ENCODE results near the gene STRN4.

Gene STRN4

GRCh38 chr19:46742926-46743480, 3.2 kb downstream of the STRN4 start:
- peak; percentile 76 for DNase-seq

- DNase-seq: no peak
Observed at GRCh38 chr19:46741447-46741846, 4.8 kb downstream of the STRN4 start.

DNA sequence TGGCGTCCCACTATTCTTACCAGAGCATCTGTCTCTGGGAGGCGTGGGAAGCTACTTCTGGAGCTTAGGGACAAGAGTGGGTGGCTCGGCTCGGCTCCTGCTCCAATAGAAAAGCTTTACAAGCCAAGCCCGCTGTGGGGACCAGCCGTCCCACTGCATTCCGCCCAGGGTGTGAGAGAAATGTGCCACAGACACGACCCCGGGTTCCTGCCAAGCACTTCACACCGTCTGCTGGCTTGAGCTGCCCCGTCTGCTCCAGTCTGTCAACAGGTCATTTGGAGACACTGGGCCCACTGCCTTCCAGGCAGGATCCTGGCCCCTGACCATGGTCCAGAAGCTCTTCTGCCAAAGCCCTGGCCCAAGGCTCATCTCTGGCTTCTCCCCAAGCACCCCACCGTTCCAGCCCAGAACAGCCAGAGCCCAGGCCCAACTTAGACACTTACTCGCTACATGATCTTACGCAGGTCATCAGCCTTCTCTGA, 6.9 kb downstream of the STRN4 start:
- no peak for DNase-seq

DNA sequence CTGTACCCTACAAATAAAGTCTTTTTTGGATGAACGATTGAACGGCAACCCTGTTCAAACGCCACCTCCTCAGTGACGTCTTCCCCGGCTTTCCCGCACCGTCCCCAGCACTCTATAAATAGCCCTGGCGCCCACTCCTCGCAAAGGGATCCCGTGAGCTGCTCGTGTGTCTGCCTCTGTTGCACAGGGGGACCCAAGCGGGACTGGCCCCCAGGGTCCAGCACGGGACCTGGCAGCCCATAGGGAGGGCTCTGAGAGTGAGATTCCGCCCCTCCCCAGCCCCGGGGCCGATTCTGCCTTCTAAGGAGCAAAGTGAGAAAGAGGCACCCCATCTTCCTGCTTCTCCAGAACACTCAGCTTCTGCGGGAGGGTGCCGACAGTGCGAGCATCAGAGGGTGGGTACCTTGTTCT, 8.5 kb downstream of the STRN4 start:
- DNase-seq: no peak

DNA sequence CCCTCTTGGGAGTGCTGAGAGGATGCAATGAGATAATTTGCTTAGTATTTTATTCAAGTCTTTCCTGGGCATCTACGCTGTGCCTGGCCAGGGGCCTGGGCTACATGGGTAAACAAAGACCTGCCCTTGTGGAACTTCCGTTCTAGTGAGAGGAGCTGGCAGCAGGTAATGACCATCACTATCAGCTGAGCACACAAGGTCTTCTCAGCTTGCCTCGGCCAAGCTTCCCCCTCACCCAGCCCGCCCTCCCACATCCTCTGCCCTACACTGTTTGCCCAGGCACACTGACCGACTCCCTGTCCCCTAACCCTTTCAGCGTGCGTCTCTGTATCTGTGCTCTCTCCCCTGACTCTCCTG, 9.0 kb downstream of the STRN4 start:
- no peak for DNase-seq

DNA sequence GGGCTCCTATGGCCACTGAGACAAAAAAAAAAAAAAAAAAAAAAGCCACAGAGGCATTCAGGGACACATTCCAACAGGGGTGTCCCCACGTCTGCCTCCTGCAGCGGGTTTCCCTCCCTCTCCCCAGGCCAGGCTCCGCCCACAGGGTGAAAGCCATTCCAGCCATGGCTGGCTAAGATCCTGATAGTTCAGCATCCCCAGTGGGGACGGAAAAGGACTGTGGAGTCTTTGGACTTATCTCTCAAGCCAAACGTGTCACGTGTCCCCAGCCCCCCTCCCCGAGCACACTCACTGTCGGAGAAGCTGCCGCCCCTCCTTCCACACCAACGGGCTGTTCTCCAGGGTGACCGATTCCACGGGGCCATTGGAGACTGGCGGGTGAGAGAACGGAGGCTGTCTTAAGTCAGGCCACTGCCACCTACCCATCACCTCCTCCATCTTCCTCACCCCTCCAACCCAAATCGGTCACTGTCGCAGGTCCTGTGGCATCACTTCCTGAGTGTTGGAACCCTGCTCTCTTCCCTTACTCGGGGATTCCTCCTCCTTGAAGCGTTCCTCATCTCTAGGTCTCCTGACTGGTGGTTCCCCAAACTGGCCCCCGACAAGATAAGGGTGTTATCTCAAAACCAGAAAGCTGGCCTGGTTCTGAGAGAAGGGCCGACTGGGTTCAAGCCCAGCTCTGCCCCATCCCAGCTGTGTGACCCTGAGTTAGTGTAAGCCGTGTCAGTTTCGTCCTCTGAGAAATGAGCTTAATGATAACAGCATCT, 9.5 kb downstream of the STRN4 start:
- DNase-seq: no peak

- DNase-seq: peak; percentile 74
Observed at GRCh38 chr19:46733690-46734292, 12.5 kb downstream of the STRN4 start.

DNA sequence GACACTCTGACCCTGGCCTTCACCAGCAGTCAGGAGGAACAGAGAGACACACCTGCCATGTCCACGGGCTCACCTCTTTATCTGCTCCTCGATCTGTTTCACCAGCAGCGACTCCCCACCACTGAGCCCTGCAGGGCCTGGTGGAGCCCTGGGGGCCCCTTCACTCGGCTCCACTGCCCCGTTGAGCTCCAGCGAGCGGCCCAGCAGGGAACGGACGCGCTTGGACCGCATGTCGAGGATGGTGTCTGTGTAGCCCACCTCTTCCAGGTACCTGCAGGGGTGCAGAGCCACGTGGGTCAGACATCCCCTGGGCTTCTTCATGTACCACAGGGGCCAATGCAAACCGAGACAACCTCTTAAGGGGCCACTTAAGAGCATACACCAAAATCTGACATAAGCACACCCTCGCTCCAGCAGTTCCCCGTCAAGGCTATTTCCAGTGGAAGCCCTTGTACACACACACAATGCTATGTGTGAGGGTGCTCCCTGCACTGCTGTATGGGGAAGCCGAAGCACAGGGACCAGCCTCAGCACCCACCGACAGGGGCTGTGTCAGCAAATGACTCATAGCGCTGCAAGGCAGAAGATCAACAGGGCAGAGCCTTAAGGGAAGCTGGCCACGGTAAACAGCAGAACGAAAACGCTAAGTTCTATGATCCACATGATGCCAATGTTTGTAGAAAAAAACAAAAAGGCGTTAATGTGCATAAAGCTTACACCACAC, 13.1 kb downstream of the STRN4 start:
- peak; percentile 94 for DNase-seq

GRCh38 chr19:46732172-46732938, 13.9 kb downstream of the STRN4 start:
- no peak for DNase-seq

- DNase-seq: peak; percentile 91
Observed at GRCh38 chr19:46731584-46731983, 14.7 kb downstream of the STRN4 start.

DNA sequence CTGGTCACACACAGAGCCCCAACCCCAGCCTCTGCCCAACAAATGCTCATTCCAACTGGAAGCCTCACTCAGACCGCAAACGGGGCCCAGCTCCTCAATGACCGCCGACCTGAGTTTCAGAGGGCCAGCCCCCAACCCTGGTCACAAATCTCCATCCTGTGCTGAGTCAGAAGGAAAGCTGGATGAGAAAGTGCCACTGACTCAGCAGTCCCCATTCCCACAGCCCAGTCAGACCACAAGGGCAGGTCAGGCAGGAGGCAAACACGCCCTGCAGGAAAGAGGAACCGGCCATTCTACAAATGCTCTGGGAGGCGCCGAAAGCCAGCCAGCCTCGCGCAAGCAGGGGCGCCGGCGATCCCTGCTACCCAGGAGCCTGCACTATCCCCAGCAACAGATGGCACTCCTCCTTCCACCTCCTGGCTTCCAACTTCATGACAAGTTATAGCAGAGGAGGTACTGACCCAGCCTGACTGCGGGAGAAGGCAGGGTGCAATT, 15.2 kb downstream of the STRN4 start:
- DNase-seq: peak; percentile 93

GRCh38 chr19:46730595-46730994, 15.7 kb downstream of the STRN4 start:
- DNase-seq: no peak

DNA sequence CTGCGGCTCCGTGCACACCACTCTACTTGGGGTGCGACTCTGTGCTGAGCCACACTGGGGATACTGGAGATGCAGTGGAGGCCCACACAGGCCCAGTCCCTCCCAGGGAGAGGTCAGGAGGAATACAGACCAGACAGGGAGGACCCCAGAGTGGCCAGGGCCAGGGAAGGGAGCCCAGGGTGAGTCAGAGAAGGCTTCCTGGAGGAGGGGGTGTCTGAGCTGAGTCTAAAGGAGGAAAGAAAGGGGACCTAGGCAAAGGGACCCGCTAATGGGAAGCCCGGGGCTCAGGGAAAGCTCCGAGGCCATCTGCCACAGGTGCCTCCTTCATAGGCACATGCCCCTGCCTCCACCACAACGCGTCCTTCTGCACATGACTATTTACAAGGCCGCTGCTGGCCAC, 16.1 kb downstream of the STRN4 start:
- no peak for DNase-seq

- no peak for DNase-seq
Observed at GRCh38 chr19:46729696-46730095, 16.6 kb downstream of the STRN4 start.

DNA sequence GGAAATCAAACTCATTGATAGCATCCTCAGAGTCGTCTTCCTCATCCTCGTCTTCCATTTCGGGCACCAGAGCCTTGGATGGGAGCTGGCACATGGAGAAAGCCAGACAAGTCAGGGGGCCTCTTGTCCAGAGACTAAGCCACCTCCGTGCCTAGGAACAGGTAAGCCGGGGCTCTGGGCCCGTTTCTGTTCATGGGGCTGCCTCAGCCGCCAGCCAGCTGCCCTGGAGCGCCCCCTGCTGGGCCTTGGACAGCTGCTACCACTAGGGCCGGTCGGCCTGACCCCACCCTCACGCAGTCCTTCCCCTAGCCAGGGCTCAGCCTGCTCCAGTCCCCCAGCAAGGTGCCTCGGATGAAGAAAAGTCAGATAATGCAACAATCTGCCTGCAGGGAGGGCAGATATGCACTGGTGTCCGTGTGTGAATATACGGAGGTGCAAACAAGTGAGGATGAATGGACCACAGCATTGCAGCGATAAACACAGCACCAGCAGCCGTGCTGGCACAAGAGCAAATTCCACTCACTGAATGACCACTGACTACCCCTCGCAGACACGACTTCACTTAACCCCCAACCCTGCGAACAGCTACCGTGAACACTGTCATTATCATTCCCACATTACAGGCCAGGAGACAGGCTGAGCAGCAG, 17.4 kb downstream of the STRN4 start:
- DNase-seq: peak; percentile 68

DNA sequence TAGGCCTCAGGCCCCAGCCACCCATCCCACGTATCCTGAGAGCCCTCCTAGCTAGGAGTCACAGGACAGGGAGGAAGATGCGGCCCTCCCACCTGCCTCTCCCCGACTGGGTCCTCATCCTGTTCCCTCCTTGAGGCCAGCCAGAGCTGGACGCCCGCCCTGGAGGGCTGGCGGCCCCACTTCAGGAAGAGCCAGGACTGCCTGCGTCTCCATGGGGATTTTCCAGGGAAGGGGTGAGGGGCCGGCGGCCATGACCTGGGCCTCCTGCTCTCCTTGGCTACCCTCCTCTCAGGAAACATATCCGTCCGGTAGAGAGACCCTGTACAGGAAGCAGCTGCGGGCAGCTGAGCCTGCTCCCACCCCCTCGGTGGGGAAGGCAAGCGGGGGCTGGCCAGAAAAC, 18.0 kb downstream of the STRN4 start:
- DNase-seq: no peak

- DNase-seq: no peak
Observed at GRCh38 chr19:46727757-46728156, 18.5 kb downstream of the STRN4 start.

GRCh38 chr19:46726971-46727501, 19.2 kb downstream of the STRN4 start:
- peak; percentile 18 for DNase-seq

DNA sequence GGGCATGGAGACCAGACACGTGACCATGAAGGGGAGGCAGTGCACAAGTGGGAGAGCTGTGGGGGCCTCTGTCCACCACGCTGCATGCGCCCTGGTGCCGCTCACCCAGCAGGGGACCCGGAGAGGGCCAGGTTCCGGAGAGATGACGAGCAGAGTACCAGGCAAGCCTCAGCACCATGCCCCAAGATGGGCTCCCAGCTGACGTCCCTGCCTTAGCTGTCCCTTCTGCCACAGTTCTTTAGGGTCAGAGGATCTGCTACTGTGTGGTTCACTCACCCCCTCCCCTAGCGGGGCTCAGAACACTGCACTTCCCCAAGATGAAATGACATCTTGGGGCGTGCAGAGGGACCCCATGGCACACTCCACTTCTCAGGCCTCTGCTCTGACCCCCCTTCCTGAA, 19.7 kb downstream of the STRN4 start:
- DNase-seq: no peak

GRCh38 chr19:46725859-46726393, 20.3 kb downstream of the STRN4 start:
- no peak for DNase-seq

DNA sequence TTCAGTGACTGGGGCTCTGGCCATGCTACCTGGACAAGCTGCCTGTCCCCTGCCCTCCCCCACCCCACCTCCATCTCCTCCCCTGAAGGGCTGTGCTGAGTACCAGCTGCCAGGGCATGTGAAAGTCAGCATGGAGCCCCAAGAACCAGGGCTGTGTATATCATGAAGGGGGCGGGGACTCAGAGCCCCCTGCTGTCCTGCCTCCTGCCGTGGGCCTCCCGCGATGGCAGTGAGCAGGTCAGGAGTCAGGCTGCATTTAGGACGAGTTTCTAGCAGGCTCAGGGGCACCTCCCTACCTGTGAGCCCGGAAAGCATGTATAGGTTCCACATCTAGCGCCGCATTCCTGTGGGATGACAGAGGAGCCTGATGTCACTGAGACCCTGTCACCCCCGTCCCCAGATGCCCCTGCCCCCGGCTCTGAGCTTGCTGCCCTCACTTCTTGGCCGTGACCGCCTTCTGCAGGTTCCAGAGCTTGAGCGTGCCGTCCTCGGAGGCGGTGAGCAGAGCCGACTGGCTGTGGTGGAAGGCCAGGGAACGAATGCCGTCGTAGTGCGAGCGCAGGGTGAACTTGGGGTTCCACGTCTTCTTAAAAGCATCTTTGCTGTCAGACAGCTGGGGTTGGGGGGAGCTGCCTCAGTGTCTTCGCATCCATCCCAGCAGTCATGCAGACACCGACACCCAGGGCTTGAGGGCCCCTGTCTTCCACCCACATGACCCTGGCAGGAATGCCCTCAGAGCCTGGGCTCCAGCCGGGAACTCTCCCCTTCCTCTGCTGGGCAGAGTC, 21.0 kb downstream of the STRN4 start:
- no peak for DNase-seq

All from inflammatory macrophage treated with lipopolysaccharide for 4 hours (primary cell).